Inflammatory macrophage treated with lipopolysaccharide for 1 hour (primary cell): ENCODE data around the gene ADGRD1.

ENCODE experiments used
- DNase-seq, 2 donors: peaks; one replicate each; pipeline ENCODE4 v3.0.0-alpha.2; 2020 to 2022

ADGRD1 gene

GRCh38 chr12:131076791-131077747 lies 123.4 kb downstream of the ADGRD1 start:
- DNase-seq = no peak

GRCh38 chr12:131077931-131078391 lies 124.3 kb downstream of the ADGRD1 start:
- DNase-seq = no peak

DNA sequence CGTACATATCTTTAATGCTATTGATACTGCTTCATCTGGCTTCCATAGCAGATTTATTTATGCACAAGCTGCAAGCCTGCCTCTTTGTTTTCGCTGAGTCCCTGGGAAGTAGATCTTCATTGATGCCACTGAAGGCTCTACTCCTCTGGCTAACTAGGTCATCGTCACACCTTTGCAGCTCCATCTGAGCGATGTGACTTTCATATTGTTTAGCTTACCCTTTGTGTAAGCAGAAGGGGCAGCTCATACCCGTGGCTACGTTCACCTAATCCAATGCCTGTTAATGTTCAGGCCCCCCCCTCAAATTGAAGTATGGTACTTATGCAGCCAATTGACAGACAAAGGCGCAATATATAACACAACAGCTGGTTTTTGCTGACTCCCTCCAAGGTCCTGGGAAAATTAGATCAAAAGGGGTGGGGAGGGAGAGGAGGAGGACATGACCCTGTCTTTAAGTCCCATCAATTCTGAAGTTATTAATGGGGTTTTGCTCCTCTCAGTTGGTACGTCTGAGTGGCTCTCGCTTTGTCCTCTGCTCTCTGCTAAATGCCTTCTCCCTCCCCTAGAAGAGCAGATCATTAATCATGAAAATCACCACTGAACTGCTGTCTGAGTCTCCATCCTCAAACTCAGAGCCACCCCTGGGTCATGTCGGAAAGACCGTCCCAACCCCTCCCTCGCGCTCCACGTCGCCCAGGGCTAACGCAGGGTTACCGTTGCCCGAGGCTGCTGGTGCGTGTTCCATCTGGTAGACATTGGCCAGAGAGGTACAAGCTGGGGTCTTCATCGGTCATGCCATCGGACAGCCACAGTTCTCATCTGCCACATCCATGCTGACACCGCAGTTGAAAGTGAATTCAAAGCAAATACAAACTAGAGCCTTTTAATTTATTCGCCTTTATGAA lies 128.8 kb downstream of the ADGRD1 start:
- no peak for DNase-seq

- no peak for DNase-seq
These were observed 130.8 kb downstream of the ADGRD1 start for GRCh38 chr12:131084341-131085011.

DNA sequence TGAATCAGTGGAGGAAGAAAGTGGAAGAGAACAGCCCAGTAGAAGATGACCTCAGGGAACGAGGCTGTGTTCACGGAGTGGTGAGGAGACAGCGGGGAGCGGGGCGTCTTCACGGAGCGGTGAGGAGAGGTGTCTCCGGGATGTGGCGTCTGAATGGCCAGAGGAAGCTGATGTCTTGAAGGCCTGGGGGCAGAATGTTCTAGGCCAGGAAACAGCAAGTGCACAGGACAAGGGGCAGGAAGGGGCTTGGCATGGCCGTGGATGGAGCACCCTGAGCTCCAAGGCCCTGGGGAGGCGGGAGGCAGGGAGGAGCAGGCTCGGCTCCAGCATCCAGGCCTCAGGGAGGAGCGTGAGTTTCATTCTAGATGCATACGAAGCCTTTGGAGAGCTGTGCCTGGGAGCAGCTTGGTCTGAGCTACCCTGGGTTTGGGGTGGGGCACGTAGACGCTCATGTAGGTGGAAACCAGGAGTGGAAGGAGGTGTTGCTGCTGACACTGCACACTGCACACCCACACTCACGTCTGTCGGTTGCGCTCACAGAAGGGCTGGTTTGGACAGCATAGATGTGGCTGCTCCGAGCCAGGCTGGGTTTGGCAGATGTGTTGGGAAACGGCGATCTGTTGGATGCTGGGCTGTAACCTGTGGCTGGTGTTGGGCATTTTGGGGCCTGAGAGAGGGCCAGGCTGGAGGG lies 131.6 kb downstream of the ADGRD1 start:
- no peak for DNase-seq

- DNase-seq = no peak
These were observed 132.3 kb downstream of the ADGRD1 start for GRCh38 chr12:131085816-131086591.

- DNase-seq = no peak
These were observed 133.7 kb downstream of the ADGRD1 start for GRCh38 chr12:131087302-131087818.

- no peak for DNase-seq
These were observed 134.4 kb downstream of the ADGRD1 start for GRCh38 chr12:131087991-131088700.

GRCh38 chr12:131088701-131089530 lies 135.2 kb downstream of the ADGRD1 start:
- DNase-seq = no peak

DNA sequence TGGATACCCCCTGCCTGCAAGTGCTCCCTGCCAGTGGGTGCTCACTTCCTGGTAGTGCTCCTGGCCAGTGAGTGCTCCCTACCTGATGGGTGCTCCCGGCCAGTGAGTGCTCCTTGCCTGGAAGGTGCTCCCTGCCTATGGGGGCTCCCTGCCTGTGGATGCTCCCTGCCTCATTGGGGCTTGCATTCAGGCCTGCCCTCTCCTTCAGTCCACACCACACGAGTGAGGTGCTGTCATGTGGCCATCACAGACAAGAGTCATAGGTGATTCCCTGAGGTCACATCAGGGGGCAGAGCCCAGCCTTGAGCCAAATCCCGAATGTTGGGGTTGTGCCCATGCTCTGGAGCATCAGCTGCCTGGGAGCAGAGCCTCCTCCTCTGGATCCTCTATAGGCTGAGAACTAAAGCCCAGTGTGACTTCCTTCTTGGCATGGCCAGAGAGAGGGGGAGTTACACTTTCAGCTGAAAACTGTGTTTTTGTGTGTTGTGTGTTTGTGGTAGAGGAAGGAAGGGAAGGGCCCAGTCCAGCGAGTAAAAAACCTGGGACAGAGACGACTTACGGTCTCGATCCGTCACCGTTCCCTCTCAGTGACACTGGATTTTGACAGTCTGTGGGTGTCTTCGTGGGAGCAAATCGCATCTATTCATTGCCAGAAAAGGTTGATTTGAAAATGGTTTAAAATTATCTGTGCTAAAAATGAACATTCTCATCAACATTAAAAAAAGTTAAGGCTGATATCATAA lies 136.0 kb downstream of the ADGRD1 start:
- no peak for DNase-seq

- DNase-seq = peak in 1 of 2 donors; percentile 23
These were observed 136.8 kb downstream of the ADGRD1 start for GRCh38 chr12:131090274-131091210.

DNA sequence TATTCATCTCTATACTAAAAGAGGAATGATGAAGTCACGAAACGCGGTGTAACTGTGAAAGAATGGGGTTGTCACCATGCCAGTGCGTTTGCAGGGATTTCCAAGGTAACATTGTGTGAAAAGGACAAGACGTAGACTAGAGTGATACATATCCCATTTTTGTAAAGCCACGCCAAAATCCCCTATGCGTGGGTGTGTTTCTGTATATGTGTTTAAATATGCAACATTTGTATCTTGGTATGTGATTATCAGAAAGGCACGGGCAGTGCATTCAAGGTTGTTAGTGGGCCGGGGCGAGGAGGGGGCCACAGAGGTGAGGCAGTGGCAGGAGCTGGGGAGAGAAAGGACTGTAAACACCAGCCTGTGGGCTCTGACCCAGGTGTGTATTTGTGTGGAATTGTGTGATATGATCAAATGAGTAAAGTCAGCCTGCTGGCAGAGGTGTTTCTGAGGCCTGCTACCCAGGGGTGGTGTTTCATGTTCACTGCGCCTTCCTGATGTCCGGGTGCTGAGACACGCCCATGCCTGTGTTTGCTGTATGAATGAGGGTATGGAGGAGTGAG lies 137.8 kb downstream of the ADGRD1 start:
- peak; percentile 68 to 81 for DNase-seq

GRCh38 chr12:131091976-131092691 lies 138.4 kb downstream of the ADGRD1 start:
- no peak for DNase-seq

DNA sequence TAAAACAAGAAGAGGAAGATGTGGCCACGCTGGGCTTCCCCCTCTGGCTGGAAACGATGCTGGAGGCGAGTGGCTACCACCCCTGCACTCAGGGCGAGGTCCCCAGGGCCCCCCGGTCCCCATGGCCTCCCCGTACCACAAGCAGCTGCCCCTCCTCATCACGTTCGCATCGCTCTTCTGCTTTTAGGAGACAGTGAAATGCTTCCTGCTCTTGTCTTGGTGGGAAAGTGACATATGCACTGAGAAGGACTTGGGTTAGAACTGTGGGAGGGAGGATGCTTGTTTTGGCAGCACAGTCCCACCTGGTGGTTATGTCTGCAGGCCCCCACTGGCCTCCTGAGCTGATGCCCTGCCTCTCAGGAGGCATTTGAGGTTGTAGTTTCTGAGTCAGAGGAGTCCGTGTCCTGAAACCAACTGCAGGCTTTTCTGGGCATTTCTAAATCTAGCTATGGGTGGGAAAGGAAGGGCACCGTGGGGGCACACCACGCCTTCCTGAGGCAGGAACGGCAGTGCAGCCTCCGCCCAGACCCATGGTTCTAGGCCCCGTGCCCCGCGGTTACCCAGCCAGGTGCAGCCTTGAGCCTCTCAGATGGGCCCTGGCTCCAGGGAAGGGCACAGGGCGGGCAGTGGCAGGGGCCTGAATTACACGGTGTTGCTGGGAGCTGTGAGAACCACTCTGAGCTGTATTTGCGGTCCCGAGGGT lies 139.3 kb downstream of the ADGRD1 start:
- DNase-seq = peak; percentile 47 to 55

GRCh38 chr12:131093604-131093955 lies 139.9 kb downstream of the ADGRD1 start:
- no peak for DNase-seq
